HFF-Myc (cell line): ENCODE measurements around the gene C8B.

Experiments used
- DNase-seq: peaks from one replicate; pipeline ENCODE4 v3.0.0-alpha.2; 2011; ENCODE audit warnings: low read depth; ENCODE audit errors: extremely low read depth
- H3K4me3 ChIP-seq: replicated peaks from 2 replicates; pipeline ENCODE4 v1.5.1; 2011; ENCODE audit warnings: low read depth, mild to moderate bottlenecking, control low read depth, low read length
- TF ChIP-seq, protein P1 (sequence below): IDR thresholded peaks from 2 replicates; pipeline ENCODE4 v1.5.1; 2012; ENCODE audit warnings: mild to moderate bottlenecking, low read depth, low read length, control low read depth; ENCODE audit errors: missing control alignments

Gene C8B

DNA sequence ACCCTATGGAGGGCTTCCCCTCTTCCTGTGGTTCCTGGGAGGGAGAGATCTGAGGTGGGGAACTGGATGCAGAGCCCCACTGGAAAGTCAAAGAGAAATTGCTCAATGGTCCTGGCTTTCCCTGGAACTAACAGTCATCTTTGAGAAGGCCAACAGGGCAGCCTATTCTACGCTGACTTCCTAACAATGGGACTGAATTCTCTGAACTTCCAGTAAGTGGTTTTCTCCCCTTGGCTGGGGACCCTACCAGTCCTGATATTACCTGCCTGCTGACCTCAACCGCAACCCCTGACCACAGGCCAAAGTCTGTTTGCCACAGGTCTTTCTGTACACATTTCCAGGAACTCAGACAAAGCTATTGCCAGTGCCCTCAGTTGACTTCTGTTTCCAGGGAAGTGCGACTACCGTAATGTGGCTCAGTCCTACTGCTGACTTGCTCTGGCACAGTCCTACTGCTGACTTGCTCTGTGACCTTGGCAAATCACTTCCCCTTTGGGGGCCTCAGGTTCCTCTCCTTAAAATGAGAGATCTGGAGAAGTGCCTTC, 55.3 kb downstream of the C8B start:
- DNase-seq: no peak
- no peak overlapping the region for H3K4me3 ChIP-seq
- TF ChIP-seq, protein P1, sequence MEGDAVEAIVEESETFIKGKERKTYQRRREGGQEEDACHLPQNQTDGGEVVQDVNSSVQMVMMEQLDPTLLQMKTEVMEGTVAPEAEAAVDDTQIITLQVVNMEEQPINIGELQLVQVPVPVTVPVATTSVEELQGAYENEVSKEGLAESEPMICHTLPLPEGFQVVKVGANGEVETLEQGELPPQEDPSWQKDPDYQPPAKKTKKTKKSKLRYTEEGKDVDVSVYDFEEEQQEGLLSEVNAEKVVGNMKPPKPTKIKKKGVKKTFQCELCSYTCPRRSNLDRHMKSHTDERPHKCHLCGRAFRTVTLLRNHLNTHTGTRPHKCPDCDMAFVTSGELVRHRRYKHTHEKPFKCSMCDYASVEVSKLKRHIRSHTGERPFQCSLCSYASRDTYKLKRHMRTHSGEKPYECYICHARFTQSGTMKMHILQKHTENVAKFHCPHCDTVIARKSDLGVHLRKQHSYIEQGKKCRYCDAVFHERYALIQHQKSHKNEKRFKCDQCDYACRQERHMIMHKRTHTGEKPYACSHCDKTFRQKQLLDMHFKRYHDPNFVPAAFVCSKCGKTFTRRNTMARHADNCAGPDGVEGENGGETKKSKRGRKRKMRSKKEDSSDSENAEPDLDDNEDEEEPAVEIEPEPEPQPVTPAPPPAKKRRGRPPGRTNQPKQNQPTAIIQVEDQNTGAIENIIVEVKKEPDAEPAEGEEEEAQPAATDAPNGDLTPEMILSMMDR: no peak

DNA sequence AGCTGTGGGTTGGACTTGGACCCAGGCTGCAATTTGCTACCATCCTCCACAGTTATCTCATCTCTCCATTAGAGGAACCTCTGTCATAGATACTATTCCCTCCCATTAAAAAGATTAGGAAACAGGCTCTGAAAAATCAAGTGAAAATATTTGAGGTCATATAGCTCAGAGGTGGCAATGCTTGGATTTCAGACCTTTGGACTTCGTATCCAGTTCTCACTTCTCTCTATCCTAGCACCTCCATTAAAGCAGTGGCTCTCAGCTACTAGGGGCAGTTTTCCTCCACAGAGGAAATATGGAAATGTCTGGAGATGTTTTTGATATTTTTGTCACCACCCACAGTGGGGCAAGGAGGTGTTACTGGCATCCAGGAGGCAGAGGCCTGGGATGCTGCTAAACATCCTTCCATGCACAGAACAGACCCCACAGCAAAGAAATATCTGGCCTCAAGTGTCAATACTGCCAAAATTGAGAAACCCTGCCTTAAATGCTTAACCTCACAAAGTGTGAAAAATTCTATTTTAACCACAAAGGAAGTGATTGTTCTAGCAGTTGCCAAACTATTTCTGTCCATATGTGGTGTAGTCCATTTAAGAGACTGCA, 57.1 kb downstream of the C8B start:
- TF ChIP-seq, protein P1: no peak
- no peak for DNase-seq
- no peak overlapping the region for H3K4me3 ChIP-seq

DNA sequence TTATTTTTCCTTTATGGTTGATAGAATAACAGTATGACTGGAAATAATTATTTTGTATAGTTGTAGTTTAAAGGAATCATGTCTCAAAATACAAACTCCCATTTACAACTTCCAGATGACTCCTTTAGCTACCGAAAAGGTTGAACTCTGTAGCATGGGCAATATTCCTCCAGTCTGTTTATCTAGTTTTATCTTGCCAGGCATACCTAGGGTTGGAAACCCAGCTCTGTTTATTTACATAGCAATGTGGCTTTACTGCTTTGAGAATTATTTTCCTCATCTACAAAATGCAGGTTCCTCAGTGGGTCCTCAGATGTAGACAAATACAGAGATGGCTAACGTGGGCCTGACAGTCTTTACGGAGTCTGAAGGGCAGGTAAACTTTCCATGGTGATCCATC, 60.1 kb downstream of the C8B start:
- no peak overlapping the region for H3K4me3 ChIP-seq
- TF ChIP-seq, protein P1: no peak
- no peak for DNase-seq

DNA sequence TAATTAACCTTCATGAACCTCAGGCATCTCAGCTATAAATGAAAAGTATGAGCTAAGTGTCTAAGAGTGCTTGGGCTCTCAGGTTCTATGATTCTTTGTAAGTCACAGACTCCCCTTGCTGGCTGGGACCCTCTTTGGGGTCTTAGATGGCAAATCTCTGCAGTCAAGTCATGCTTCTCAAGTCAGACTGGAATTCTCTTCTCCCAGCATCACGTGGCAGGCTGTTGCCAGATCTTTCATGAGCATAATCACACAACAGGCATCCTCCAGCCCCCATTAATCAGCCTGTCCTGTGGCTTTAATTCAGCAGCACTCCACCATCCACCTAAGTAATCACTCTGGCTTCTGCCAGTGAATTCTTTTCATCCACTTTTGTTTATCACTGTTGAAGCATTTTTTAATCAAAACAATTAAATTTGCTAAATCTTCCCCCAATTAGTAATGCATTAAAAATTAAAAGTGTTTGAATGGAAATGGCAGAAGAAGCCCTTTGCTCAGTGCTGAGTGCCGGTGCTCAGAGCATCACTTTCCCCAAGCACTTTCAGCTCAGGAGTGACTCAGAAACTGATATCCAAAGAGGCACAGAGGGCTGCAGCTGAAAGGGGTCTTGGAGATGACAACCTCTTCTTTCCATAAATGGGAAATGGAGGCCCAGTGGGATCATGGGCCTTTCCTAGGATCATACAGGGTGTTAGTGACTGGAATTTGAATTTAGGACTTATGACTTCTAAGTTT, 61.0 kb downstream of the C8B start:
- TF ChIP-seq, protein P1: no peak
- H3K4me3 ChIP-seq: no peak overlapping the region

DNA sequence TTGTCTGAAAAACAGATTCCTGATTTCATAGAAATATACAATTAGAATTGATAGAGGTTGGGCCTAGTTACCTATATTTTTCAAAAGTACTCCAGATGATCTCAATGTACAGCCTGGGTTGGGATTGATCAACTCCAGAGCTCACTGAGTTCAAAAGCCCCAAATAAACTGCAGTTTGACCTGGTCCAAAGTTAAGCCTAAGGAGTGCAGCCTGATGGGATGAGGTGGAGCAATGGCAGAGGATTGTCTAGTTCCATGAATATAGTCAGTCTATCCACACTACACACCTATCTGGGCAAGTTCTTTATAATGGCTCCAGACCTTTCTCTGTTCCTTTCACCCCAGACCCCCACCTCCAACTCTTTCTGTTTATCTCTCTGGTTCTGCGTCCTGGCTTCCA, 62.0 kb downstream of the C8B start:
- H3K4me3 ChIP-seq: no peak overlapping the region
- no peak for DNase-seq

More for the DNA sequence above, 61.0 kb downstream of the C8B start:
- no peak for DNase-seq

DNA sequence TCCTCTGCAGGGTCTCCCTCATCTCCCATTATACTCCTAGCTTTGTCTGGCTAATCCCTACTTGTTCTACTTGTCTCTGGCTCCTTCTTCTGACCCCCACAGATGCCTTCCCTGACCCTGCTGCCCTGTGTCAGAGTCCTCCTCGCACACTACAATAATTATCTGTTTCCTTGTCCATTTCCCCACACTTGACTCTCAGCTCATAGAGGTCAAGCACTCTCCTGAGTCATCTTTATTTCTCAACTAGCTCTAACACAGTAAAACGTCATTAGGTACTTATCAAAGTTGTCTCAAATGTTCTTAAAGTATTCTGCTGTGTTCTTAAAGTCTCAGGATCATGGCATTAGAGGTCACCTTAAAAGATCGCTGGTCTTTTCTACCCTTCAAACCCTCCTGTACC, 64.1 kb downstream of the C8B start:
- no peak overlapping the region for H3K4me3 ChIP-seq
- no peak for DNase-seq
- TF ChIP-seq, protein P1: no peak

More for the DNA sequence above, 62.0 kb downstream of the C8B start:
- TF ChIP-seq, protein P1: no peak

DNA sequence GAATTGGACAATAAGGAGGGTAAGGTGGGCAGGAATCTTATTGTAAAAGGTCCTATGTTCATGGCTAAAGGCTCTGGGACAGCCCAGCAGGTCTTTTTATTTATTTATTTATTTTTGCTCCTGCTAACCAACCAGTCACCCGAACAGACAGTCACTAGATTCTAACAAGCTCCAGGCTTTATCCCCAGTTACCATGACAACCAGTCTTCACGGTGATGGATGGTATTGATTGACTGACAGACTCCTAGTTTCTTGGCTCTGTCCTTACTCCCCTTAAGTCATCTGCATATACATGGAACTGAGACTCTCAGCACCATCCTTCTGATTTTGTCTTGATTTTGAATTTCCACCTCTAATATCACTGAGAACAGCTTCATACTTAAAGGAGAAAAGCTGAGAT, 66.9 kb downstream of the C8B start:
- TF ChIP-seq, protein P1: no peak
- H3K4me3 ChIP-seq: no peak overlapping the region
- DNase-seq: no peak
